PFSK-1 (cell line): ENCODE measurements around the gene TMPRSS9.

Source experiments
- FOXP2 ChIP-seq: optimal IDR thresholded peaks from 2 replicates; pipeline ENCODE3; 2011; ENCODE audit warnings: borderline replicate concordance, control low read depth, inconsistent platforms; ENCODE audit not compliant: insufficient read depth; ENCODE audit errors: extremely low read length, extremely low read depth
- POLR2AphosphoS5 ChIP-seq: IDR thresholded peaks from 2 replicates; pipeline ENCODE4 v1.6.1; 2012; ENCODE audit warnings: low read depth, mild to moderate bottlenecking, control low read depth, low read length, moderate library complexity
- REST ChIP-seq, 2 experiments: IDR thresholded peaks; 2 replicates each; pipeline versions ENCODE4 v1.6.1 to v1.8.0; 2011 to 2012; ENCODE audit warnings: low read depth in 2 of 2, low read length in 2 of 2, control low read depth in 1 of 2, inconsistent platforms in 1 of 2, mild to moderate bottlenecking in 1 of 2, moderate library complexity in 1 of 2; ENCODE audit not compliant: insufficient read depth in 1 of 2
- SIN3A ChIP-seq: IDR thresholded peaks from 2 replicates; pipeline ENCODE4 v1.6.1; 2012; ENCODE audit warnings: mild to moderate bottlenecking, low read length, moderate library complexity, borderline replicate concordance; ENCODE audit not compliant: insufficient read depth
- TAF1 ChIP-seq: IDR thresholded peaks from 2 replicates; pipeline ENCODE4 v1.6.1; 2012; ENCODE audit warnings: low read length, control low read depth, borderline replicate concordance; ENCODE audit not compliant: insufficient read depth

GRCh38 chr19:2387367-2388288, 27.6 kb downstream of the TMPRSS9 start:
- no peak for TF ChIP-seq TAF1
- no peak for TF ChIP-seq POLR2AphosphoS5
- no peak for TF ChIP-seq REST (IDR thresholded peaks at IDR 0.05; ENCODE audit: insufficient read depth in 1 of 2, low read depth in 2 of 2, low read length in 2 of 2)
- no peak for TF ChIP-seq FOXP2
- TF ChIP-seq SIN3A = no peak
